ENCODE measurements around the gene TBC1D1.

Gene TBC1D1, protein sequence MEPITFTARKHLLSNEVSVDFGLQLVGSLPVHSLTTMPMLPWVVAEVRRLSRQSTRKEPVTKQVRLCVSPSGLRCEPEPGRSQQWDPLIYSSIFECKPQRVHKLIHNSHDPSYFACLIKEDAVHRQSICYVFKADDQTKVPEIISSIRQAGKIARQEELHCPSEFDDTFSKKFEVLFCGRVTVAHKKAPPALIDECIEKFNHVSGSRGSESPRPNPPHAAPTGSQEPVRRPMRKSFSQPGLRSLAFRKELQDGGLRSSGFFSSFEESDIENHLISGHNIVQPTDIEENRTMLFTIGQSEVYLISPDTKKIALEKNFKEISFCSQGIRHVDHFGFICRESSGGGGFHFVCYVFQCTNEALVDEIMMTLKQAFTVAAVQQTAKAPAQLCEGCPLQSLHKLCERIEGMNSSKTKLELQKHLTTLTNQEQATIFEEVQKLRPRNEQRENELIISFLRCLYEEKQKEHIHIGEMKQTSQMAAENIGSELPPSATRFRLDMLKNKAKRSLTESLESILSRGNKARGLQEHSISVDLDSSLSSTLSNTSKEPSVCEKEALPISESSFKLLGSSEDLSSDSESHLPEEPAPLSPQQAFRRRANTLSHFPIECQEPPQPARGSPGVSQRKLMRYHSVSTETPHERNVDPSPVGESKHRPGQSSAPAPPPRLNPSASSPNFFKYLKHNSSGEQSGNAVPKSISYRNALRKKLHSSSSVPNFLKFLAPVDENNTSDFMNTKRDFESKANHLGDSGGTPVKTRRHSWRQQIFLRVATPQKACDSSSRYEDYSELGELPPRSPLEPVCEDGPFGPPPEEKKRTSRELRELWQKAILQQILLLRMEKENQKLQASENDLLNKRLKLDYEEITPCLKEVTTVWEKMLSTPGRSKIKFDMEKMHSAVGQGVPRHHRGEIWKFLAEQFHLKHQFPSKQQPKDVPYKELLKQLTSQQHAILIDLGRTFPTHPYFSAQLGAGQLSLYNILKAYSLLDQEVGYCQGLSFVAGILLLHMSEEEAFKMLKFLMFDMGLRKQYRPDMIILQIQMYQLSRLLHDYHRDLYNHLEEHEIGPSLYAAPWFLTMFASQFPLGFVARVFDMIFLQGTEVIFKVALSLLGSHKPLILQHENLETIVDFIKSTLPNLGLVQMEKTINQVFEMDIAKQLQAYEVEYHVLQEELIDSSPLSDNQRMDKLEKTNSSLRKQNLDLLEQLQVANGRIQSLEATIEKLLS (N-terminal part only)

DNA sequence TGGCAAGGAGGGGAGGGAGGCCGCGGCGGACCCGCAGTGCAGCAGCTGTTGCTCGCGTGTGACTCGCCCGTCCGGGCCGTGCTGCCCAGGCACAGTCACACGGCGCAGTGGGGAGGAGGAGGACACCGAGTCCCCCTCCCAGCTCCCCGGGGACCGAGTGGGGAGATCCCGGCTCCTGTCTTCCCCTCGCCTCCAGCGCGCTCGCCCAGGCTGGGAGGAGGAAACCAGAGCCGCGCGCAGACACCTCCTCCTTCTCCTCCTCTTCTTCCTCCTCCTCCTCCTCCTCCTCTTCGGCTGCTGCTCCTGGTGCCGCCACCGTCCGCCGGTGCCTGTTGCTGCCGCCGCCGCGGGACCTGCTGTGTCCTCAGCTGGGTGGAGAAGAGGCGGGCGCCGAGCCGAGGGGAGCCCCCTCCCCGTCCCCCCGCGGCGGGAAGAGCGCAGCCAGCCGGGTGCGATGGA lies at the start of gene TBC1D1:
TSS of gene TBC1D1 (plus strand) at position 284 of the 459 bp plus-strand sequence. CDS start 11,012 bp downstream, outside the sequence.
- no peak for DNase-seq

DNA sequence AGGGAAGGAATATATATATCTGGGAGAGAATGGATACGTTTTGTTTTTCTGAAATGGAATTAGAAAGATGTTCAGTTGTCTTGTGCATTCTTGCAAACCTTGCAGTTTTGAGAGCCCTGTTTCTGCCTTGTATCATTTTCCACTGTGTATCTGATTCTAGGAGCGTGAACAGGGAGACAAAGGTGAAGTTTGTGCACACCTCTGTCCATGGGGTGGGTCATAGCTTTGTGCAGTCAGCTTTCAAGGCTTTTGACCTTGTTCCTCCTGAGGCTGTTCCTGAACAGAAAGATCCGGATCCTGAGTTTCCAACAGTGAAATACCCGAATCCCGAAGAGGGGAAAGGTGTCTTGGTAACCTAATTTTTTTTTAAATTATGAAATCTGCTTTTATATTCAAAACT lies 46.7 kb upstream of the TBC1D1 start:
- no peak for DNase-seq

DNA sequence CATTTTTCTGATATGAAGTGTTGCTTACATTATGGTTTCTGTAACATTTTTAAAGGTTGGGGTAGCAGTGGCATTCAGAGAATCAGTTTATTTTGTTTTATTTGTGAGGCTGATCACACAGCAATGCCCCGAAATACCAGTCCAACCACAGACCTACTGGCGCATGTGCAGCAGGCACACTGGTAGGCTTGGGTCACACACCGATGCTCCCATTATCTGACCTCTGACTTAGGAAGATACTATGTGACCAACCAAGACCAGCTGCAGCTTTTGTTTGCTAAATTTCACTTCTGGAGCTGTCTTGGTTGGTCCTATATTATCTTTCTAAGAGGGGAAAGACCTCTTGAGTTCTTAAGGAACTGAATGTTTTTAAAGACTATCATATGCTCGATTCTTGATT lies 45.7 kb upstream of the TBC1D1 start:
- no peak for DNase-seq

DNA sequence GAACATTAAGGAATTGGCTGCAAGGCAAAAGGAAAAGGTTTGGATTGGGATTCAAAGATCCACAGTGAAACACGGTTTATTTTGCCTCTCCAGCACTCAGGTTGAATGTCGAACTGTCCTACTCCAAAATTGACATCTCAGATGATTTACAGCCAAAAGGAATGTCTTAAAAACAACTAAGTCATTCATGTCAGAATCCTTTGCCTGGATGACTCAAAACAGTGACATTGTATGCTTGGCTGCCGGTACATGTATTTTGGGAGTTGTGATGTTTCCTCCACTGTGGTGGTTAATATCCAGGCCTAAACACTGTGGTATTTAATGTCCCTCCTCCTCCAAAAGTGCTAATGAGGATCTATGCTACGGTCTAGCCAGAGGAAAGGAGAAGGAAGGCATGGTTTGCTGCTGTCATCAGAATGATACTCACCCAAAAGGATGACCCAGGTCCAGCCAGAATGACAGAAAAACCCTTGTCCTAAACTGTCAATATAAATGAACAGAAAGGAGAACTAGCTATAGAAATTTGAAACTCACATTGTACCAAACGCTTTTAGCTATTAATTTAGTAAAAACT lies 43.5 kb upstream of the TBC1D1 start:
- DNase-seq: no peak

DNA sequence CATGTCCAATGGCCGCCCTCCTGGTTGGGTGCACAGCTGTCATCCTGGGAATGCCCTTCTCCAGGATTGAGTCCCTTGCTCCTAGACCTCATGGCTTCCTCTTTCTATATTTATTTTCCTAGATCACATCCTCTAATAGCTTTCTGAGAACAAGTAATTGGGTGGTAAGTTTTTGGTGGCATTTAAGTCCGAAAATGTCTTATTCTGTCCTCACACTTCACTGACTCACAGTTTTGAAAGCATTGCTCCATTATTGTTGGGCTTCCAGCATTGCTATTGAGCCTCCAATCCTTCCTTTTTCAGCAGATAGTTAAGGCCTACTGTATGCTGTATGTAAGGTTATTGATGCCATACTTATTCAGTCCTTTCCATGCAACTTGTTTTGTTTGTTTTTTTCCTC lies 38.5 kb upstream of the TBC1D1 start:
- DNase-seq: no peak

DNA sequence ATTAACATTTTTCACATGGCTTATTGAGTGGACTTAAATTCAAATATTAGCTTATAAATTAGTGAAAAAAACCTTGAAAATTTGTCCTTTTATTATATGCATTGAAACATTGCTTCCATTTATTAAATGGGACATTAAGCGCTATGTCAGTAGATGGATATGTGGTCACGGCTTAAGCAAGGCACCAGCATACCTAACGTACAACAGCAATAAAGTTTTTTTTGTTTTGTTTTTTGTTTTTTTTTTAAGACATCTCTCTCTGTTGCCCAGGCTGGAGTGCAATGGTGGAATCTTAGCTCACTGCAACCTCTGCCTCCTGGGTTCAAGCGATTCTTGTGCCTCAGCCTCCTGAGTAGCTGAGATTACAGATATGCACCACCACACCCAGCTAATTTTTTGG lies 32.8 kb upstream of the TBC1D1 start:
- DNase-seq: no peak

DNA sequence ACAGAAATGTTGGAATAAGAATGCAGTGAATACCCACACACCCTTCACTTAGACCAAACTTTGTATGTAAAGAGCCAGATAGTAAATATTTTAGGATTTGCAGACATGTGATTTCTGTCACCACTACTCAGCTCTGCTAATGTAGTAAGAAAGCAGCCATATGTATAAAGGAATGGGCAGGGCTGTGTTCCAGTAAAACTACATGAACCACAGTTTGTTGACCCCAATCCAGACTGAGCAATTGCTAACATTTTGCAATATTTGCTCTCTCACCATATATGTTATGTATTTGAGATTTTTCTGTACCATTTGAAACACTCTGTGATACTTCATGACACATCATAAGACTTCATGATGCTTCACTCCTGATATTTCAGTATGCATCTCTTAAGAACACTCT lies 32.0 kb upstream of the TBC1D1 start:
- DNase-seq: no peak

DNA sequence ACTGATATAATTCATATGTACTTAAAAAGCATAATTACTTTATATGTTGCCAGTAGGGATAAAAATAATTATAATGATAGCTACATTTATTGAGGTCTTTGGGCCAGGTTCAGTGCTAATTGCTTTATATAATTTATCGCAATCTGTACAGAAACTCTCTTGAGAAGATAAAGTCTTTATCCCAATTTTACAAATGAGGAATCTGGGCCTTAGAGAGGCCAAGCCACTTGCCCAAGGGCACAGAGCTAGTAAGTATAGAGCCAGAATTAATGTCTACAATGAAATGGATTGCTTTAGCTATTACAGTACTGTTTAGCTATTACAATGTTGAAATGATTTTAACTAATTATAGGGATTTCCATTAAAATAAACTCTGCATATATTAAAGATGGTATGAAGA lies 30.6 kb upstream of the TBC1D1 start:
- DNase-seq: no peak

DNA sequence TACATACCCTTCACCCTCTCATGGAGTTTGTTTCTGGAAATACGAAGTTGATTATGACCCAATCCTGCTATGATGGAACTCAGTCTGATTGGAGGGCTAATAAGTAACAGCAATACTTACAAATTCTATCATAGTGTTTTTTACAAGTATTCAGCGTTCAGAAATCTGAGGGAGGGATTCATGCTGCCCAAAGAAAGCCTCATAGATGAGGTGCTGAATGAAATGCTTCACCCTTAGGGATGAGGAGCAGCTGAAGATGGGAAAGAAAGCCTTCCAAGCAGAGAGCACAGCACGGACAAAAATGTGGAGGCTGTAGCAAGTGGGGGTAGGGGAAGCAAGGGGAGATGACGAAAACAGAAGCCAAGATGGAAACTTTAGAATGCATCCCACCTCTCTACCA lies 27.9 kb upstream of the TBC1D1 start:
- DNase-seq: no peak

DNA sequence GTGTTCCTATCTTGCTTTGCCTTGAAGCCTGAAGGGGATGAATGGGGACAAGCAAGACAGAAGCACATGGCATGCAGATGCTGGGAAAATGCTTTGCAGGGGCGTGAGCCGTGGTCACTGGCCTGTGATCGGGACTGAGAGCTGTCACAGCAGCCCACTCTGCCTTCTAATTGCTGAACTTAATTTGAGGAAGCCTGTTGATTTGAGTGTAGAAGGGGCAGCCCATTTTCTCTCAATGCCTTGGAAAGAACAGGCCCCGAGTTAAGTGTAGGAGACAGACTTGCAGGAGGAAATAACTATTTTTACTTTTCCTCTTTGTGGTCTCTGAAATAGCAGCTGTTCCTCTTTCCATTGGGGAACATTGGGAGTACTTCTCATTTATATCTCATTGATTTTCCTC lies 26.1 kb upstream of the TBC1D1 start:
- no peak for DNase-seq

DNA sequence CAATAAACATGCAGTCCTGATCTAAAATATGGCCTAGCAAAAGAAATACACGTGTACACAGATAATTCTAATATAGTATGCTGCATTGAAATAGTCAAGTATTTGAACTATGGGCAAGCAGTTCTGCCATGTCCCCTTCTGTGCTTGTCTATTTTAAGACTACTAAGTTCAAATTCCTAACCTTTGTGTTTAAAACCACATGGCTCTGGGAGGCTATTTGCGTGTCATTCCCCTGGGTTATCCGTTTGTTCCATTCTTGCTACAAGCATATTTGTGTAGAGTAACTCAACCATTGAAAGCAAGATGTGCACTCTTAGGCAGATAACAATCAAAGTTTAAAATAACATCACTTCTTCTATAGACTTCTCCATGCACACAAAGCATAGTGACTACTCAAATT lies 25.4 kb upstream of the TBC1D1 start:
- DNase-seq: no peak

DNA sequence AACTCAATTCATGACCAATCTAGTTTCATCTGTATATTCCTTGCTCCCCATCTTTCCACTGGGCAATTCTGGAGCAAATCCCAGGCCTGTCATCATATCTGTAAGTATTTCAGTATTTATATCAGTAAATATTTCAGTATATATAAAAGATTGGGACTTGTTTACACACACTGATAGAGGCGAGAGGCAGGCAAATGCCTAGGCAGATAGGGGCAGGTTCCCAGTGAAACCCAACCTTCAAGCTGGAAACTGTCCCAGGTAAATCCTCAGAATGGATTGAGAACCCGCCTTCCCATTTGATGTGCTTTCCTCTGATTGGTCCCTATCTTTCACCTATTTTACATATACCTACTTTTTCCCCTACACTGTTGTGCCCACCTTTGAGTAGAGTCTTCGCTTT lies 23.8 kb upstream of the TBC1D1 start:
- DNase-seq: no peak

DNA sequence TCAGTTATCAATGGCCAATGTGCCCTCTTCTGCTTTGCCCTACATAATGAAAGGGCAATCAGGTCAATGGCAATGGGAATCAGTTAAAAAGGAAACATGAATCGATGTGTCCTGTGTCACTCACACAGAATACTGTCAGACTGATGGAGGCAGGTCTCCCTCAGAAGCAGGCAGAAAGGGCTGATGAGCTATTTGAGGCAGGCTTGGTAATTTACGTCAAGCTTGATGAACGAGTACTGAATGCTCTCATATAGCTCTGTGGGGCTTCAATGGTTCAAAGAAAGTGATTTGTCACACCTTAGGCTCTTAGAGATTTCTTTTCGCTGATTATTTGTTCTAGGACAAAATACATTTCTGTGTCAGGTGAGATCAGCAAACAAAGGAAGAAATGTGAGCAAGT lies 22.6 kb upstream of the TBC1D1 start:
- DNase-seq: no peak

DNA sequence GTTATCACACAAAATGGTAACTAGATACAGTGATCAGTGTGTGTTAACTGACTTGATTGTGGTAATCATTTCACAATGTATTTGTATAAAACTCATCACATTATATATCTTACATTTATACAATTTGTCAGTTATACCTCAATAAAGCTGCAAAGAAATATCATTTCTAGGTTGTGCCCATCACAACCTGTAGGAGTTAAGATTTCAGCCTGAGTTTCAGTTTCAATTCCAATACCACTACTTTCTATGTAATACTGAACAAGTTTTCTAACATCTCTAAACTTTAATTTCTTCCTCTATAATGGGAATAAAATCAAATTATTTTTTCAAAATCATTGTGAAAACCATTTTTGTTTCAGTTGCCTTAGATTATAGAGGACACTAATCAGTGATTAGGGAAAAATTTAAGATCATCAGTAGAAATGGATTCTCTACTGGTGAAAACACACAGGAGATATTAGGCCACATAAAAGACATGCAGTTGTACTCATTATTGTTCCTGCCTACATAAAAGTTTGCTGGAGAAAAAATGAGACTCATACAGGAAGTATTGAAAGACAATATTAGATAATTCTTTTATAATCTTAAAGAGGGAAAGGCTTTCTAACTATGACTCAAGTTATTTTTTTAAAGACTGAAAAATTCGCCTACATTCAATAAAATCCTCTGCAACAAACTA lies 18.4 kb upstream of the TBC1D1 start:
- no peak for DNase-seq

DNA sequence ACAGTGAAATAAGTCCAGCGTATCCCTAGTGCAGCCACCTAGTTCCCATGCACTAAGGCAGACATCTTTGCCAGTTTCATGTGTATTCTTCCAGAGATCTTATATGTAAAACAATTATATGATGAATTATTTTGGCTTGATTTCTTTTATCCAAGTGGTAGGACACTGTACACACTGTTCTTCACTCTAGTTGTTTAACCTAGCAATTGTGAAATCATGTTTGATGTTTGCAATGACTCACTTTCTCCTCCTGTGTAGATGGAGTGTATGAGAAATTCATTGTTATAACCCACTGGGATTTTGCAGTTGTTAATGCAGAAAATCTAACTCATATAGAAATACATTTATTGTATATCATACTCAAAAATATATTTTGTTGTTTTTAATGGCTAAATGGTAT lies 17.5 kb upstream of the TBC1D1 start:
- DNase-seq: no peak

DNA sequence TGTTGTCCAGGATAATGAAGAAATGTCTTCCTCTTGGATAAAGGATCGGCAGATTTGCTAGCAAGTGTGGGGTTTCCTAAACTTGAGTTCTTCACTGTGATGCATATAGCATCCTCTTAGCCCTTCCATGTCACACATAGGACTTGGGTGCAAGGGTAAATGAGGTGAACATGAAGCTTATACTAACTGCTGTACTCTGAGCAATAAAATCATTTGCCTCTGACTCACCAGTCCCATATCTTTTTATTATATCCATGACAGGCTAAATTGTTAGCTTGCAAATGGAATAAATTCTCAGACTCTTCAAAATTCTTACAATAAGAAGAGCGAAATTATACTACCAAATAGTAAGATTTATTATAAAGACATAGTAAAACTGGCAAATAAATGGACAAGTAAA lies 14.7 kb upstream of the TBC1D1 start:
- DNase-seq: no peak

DNA sequence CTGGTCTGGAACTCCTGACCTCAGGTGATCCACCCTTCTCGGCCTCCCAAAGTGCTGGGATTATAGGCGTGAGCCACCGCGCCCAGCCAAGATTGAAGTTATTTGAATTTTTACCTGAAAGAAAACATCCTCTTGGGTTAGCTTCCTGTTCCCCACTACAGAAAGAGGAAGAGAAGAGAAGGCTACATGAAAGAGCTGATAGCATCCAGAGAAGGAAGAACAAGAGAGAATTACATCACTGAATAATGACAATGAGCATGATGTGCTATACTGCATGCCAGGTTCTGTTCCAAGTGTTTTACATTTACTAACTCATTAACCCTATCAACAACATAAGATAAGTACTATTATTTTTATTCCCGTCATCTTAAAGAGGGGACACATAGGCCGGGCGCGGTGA lies 11.5 kb upstream of the TBC1D1 start:
- DNase-seq: no peak

DNA sequence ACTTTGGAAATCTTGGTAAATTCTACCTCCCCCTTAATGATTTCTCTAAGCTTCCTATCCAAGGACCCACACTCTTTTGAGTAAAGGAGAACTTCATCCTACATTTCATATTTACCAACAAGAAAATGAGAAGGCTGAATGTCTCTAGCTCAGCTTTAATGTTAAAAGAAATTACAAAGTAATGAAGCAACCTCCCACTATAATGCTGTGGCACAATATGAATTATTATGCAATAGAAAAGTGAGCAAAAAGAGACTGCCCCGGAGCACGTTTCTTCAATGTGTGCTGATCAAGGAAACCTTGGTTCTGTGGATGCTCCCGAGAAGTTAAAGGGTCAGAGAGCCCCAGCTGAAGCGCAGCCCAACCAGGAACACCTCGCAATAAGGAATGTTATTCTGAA lies 9.1 kb upstream of the TBC1D1 start:
- DNase-seq: no peak

DNA sequence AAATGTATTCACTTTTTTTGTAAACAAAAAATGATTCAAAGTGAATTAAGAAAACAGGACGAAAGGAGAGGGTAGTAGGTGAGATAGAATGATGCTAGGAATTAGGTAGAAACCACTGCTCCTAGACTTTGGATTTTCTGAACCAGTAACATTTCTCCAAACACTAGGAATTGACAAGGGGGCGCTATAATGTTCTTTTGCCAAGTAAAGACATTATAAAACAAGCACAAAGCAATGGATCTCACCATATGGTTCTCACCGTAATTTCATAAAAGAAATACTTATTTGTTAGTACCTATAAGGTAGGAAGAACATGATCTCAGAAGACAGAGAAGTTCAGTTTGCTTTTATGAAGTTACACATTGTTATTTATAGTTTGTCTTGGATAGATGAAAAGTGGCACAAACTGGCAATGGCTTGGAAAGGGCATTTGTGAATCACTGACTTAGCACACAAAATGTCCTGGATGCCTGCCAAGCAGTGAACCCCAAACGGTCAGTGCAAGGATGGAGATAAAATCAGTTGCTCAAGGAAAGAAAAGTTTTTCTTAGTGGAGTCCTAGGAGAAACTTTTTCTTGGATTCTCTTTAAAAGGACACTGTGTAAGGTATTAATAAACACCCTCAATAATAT lies 8.1 kb upstream of the TBC1D1 start:
- no peak for DNase-seq

DNA sequence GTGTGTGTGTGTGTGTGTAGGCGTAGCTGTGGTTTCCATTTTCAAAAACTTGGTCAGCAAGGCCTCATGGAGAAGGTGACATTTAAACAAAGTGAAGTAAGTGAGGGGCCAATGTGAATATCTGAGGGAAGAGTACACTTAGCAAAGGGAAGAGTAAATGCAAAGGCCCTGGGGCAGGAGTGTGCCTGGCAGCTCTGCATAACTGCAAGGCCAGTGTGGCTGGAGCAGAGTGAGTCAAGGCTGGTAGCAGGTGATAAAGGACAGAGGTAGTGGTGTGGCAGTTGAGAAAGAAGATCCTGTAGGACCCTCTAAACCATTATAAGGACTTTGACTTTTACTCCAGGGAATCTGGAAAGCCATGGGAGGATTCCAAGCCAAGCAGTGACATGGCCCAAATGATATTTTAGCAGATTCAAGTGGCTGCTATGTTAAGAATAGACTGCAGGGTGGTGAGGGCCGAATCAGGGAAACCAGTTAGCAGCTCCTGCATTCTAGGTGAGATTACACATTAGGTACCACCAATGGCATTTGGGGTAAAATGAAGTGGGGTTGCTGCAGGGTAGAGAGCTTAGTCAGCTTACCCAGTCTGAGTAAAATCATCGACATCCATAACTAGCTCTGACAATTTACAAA lies 5.9 kb upstream of the TBC1D1 start:
- DNase-seq: no peak

DNA sequence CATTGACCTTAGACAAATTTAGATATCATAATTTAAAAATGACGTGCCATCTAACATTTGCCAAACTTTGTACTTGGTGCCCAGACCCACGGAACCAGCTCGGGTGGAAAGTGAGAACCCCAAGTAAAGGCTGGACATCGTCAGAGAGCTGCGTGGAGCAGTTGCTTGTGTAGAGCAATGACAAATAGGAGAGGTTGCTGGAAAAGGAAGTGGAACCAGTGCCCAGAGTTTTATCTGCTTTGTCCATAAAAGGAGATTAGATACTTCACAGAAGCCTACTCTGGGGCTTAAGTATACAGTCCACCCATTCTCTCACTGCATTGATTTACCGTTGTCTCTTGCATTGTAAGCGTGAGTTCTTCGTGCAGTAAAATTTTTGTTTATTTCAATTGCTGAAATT lies 5.4 kb upstream of the TBC1D1 start:
- no peak for DNase-seq

All from amniotic stem cell (primary cell).